Occipital lobe (tissue), 2 donors: ENCODE results near the gene OR10H1. TPM values are rescaled to one million over a fixed set of nuclear protein-coding genes. Genes with fewer than 3 reads are reported as not detected.
"Not testable (repeated sequence)": the region's sequence is repeated elsewhere in the genome, so short reads cannot be mapped to it uniquely, and the experiment has no call there.

Experiments used
- DNase-seq: peaks from one replicate; lab custom pipeline; 2025; lab: John Stamatoyannopoulos, UW
- total RNA-seq: library from RNA; depleted of rRNA; stranded (reverse); fragments of >200 nt; gene quantifications from one replicate; pipeline ENCODE4 v1.2.3, GENCODE V29; 2014

OR10H1 gene
- total RNA-seq, 1 donor from 2014 or later: not detected

DNA sequence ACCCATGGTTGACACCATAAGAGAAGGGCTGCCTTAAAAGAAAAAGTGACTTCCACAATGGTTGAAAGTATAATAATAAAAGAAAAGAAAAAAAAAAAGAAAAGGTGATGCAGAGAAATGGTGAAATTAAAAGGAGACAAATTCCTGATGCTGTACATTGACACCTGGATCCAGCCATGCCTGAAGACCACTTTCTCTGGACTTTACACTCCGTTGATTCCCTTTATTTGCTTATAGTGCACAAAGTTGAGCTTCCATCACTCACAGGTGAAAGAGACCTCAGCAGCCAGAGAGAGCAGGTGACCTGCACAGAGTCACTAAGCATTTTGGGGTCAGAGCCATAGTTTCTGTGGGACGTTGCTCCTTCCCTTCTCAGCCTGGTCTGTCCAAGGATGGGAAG lies 40.2 kb downstream of the OR10H1 start:
- DNase-seq: no peak

DNA sequence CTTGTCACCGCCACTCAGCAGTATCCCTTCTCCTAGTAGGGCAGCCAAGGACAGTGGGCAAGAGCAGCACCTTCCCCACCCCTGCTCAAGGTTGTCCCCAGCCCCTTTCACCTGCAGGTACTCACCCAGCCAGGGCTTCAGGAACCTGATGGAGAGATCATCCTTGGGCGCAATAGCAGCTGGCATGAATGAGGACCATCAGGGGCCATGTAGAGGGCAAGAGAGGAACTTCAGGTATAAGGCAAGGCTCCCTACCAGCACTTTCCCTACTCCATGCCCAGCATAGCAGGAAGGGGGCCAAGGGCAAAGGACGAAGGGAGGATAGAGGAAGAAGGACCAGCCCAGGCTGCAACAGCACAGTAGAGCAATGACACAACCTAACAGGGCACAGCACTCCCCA lies 41.3 kb downstream of the OR10H1 start:
- not testable (repeated sequence) for DNase-seq

DNA sequence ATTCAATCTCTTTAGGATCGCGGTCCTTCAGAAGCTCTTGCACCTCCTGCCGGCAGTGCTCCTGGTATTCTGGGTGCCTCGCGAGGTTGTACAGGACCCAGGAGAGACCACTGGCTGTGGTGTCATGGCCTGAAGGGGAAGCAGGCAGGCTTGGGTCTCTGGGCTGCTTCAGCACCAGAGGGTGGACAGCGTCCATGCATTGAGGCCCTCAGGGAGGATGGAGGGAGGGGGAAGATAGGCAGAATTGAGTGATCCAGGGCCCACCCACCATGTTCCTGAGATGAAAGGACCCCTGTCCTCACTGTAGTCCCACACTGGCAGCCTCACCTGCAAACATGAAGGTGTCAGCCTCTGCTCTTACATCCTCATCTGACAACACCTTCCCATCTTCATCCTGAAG lies 45.9 kb downstream of the OR10H1 start:
- DNase-seq: no peak

DNA sequence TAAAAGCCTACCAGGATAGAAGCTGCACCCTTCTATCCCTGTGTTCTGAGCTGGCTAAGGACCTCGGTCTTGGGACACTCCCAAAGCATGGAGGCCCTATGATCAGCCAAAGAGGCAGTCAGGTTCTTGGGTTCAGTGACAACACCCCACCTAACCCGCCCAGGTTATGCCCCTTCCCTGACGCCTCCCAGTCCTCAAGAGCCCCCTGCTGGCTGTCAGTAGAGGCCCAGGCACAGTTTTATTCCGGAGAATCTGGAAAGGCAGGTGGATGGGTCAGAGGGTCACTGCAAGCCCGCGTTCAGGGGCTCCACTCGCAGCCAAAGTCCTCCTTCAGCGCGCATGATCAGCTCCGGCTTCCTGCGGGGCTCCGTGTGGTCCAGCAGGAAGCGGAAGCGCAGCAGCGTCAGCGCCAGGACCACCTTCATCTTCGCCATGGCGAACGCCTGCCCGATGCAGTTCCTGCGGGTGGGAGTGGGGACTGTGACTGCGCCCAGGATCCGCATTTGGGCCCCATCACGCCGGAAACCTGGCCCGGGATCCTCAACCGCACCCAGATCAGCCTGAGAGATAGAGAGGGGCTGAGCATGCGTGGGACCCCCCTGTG lies 55.4 kb downstream of the OR10H1 start:
- DNase-seq: no peak

DNA sequence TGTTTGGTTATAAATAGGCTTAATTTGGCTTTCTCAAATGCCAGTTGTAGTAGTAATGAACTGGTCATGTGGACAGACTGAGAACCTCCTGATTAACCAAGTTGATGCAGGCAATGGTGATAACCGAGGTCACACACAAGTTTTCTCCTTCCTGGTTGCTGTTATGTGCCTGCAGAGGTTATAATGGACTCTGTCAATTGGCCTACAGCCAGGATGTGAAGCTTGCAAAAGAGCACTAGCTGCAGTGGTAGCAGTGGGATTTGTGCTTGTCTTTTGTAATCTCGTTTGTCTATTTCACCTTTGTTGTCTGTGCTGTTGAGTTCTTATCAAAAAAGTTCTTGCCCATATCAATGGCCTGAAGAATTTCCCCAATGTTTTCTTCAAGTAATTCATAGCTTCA lies 57.1 kb downstream of the OR10H1 start:
- no peak for DNase-seq

Other genes with a start within 250 kb of the OR10H1 start
- gene CYP4F8, start 200.4 kb downstream of the OR10H1 start, total RNA-seq: not detected
- 0.16 TPM for gene CYP4F3, start 174.8 kb downstream of the OR10H1 start, total RNA-seq
- gene CYP4F12, start 142.6 kb downstream of the OR10H1 start, total RNA-seq: not detected
- not detected for gene OR10H2, start 87.6 kb downstream of the OR10H1 start, total RNA-seq
- not detected for gene OR10H3, start 77.7 kb downstream of the OR10H1 start, total RNA-seq
- gene OR10H5, start 28.0 kb downstream of the OR10H1 start, total RNA-seq: not detected
- not detected for gene CYP4F2, start 82.4 kb upstream of the OR10H1 start, total RNA-seq
- 0.16 TPM for gene CYP4F11, start 118.9 kb upstream of the OR10H1 start, total RNA-seq
- gene OR10H4, start 133.3 kb upstream of the OR10H1 start, total RNA-seq: not detected